GM21576 (cell line): ENCODE data around the gene IFI27L1.

ENCODE experiments used
- ATAC-seq: cut with Tn5 transposase; IDR thresholded peaks from one replicate; pipeline ENCODE4 v1.9.1; 2021; ENCODE audit warnings: mild to moderate bottlenecking, moderate library complexity; ENCODE audit not compliant: unreplicated experiment

Gene IFI27L1

GRCh38 chr14:94080621-94081385 lies at the start of gene IFI27L1, which contains the start of gene DDX24:
Gene IFI27L1, plus strand, starts transcription at chr14:94081310. Its CDS starts 15,628 bp downstream, at chr14:94096938.
Gene DDX24, minus strand, starts transcription at chr14:94081202. Its CDS starts 1,460 bp downstream, at chr14:94079742.
- ATAC-seq = peak; percentile 96

DNA sequence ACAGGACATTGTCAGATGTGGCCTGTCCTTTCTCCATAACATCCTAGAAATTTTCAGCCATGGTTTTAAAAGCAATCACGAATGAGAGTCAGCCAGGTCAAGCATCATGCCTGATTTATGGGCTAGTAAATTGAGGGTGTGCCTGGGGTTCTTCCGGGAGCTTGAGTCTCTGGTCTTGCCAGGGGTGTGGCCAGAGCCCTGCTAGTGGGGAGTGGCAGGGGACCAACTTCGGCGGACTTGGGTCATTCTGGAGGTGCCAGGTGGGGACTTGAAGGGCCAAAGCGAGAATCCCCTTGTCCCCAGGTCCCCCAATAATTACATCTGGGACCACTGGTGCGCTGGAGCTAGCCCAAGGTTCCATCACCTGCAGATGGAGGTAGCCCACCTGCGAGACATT lies 49.2 kb upstream of the IFI27L1 start:
- ATAC-seq = no peak

- no peak for ATAC-seq
Measured at GRCh38 chr14:94034886-94035285, 46.2 kb upstream of the IFI27L1 start.

- peak; percentile 90 for ATAC-seq
Measured at GRCh38 chr14:94036313-94037167, 44.6 kb upstream of the IFI27L1 start.

- ATAC-seq = no peak
Measured at GRCh38 chr14:94037954-94038353, 43.2 kb upstream of the IFI27L1 start.

DNA sequence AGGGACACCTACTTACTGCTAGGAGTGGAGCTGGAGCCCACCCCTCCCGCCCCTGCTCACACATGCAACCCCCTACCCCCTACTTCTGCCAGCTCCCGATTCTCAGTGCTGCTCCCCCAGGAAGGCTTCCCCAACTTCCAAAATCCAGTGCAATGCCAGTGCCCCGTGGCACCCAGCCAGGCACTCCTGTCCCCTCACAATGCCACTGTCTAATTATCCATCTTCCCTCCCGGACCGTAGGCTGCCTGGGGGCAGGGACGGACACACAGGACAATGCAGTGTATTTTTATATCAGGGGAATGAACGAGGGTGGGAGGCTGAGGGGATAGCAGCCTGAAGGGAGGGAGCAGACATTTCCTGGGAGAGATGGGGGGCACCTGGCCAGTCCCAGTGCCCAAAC lies 42.6 kb upstream of the IFI27L1 start:
- ATAC-seq = no peak

DNA sequence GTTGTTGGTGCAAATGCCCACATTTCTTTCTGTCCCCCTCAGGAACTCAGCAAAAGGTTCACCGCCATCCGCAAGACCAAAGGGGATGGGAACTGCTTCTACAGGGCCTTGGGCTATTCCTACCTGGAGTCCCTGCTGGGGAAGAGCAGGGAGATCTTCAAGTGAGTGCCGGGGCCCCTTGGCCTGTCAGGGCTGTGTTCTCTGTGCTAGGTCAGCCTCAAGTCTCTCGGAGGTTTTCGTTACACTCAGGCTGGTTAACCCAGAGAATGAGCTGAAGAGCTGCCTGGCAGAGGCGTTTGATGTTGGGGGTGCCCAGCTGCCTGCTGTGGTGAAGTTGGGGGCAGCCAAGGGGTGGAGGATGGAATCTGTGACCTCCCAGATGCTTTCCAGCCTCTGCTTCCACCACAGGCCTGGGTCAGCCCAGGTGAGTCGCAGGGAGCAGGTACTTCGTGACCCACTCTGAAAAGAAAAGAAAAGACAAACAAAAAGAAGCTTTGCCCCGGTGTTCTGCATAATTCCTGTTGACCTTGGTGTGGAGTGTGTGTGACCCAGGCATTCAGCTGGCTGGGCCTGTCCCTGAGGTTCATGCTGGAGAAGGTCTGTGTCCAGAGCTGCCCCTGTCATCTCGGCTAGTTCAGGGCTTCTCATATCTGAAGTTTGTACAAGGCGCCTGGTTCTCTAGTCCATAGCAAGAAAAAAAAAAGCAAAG lies 42.0 kb upstream of the IFI27L1 start:
- ATAC-seq = no peak

- no peak for ATAC-seq
Measured at GRCh38 chr14:94040247-94040646, 40.9 kb upstream of the IFI27L1 start.

GRCh38 chr14:94040796-94041195 lies 40.3 kb upstream of the IFI27L1 start:
- no peak for ATAC-seq

- ATAC-seq = no peak
Measured at GRCh38 chr14:94041551-94042346, 39.4 kb upstream of the IFI27L1 start.

- ATAC-seq = no peak
Measured at GRCh38 chr14:94042433-94043091, 38.5 kb upstream of the IFI27L1 start.

DNA sequence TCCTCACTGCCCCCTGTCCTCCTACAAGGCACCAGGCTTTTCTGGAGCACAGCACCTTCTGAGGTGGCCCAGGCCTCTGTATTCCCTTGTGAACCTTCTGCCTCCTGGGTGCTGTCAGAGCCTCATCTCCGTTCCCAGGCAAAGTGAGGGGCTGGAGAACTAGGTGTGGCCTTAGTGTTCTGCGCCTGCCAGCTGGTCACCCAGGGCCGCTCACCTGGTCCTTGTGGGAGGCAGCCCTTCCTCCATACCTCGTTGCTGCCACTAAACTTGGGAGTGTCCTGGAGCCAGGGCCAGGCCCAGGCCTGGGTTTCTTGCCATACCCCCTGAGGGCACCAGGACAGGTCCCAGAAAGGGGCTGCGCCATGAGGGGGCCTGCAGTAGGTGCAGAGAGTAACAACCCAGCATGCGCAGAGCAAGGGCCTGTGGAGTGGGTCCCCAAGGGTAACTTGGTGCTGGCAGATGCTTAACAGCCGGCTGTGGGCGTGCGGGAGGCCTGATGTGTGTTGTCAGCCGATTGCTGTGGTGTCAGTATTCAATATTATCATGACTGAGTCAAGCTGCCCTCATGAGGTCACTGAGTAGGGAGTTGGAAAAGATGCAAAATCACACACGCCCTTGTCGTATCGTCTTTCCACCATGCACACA lies 37.9 kb upstream of the IFI27L1 start:
- no peak for ATAC-seq

- no peak for ATAC-seq
Measured at GRCh38 chr14:94043756-94044475, 37.2 kb upstream of the IFI27L1 start.

- no peak for ATAC-seq
Measured at GRCh38 chr14:94044476-94045091, 36.5 kb upstream of the IFI27L1 start.

GRCh38 chr14:94045101-94045500 lies 36.0 kb upstream of the IFI27L1 start:
- no peak for ATAC-seq

GRCh38 chr14:94045563-94046345 lies 35.4 kb upstream of the IFI27L1 start:
- ATAC-seq = no peak

DNA sequence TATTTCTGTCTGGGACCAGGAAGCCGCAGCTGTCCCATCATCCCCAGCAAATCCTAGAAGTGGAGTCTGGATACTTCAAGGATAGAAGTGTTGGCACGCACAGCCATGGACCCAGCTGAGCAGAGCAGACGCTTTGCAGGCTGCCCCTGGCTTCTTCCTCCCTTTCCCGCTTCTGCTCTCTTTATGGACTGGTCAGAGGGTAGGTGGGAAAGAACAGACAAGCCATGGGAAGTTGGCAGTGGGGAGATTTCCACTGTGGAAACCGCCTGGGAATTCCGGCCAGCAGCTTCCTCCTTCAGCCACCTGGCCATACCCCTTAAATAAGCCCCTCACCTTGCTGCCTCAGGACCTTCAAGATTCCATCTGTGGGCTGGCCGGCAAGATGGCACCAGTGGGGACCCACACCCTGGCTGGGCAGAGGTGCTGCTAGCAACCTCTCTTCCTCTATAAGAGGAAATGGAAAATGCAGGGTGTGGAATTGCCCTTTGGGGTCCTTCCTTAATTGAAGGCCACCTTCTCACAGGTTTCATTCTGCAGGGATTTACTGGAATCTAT lies 34.3 kb upstream of the IFI27L1 start:
- no peak for ATAC-seq
